Fibroblast of peridontal ligament (primary cell): ENCODE results near the gene GATA6.
"Not testable (repeated sequence)": the region's sequence is repeated elsewhere in the genome, so short reads cannot be mapped to it uniquely, and the experiment has no call there.

Experiments
- DNase-seq: peaks from one replicate; pipeline ENCODE4 v3.0.0-alpha.2; 2010; ENCODE audit errors: extremely low read depth

The GATA6 gene

DNA sequence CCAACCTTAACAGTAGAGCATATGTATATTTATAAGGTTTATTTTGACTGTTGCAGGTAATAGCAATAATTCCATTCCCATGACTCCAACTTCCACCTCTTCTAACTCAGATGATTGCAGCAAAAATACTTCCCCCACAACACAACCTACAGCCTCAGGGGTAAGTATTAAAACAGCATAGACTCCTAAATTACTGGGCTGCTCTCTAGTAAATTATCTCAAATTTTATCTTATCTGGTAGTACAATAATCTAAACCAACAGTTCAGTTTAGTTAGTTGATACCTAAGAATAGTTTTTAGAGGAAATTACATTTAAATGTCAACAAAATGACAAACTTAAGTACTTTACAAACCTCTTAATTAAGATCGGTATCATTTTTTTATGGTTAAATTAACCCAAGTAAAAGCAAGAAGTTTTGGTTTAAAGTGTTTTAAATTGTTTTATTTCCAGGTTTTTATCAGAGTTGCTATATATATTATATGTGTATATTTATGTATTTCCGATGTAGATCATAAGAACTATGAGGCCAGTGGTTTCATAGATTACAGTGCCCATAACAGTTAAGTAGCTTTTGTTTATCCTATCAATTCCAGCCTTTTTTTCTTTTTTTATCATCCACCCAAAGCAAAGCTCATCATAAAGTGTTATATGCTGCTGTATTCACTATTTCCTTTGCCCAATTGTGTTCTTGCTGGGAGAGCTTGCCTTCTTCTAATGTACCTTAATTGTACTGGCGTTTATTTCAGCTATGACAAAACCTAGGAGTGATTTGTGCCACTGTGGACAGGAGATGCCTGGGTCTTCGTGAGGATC lies 13.7 kb downstream of the GATA6 start:
- DNase-seq, result no peak

GRCh38 chr18:22183698-22184170 lies 14.3 kb downstream of the GATA6 start:
- DNase-seq, result no peak

GRCh38 chr18:22184573-22184972 lies 15.2 kb downstream of the GATA6 start:
- DNase-seq, result not testable (repeated sequence)

DNA sequence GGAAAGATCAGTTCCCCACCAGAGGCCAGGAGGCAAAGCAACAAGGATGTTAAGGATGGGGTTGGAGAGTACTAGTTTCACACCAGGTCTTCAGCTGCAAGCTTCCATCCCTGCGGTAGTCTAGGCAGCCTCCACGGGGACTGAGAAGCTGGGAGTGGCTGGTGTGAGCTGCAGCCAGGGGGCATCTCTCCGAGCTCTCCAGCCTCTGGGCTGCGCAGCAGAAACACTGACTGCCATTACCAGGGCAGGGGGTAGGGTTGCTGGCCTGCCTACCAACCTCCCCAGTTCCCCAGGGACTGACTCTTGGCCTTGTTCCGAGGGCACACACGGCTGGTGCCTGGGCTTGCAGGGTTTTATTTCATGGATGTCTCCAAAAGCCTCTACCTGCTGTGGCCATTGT lies 15.9 kb downstream of the GATA6 start:
- no peak for DNase-seq

- no peak for DNase-seq
Measured at GRCh38 chr18:22185771-22186386, 16.5 kb downstream of the GATA6 start.

DNA sequence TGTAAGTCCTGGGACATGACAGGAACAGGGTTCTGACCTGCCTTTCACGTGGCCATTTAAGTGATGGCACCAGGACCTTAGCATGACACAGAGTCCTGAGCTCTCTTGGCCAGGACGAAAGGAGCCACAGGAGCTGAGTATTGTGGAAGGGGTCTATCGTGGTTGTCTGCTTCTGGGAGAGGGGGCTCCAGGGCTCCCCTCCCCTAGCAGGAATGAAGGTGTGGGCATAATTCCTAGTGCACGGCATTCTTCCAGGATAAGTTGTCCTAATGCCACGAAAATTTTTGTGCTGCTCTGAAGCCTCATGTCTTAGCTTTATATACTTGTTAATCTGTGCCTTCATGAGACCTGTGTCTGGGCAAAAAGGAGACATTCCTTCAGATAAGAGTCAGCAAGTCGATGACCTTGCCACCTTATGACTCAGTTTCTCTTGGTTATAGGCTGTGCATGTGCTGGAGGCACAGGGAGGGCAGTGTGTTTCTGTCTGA lies 17.1 kb downstream of the GATA6 start:
- no peak for DNase-seq

GRCh38 chr18:22188559-22189267 lies 19.3 kb downstream of the GATA6 start:
- DNase-seq, result no peak

GRCh38 chr18:22189449-22190166 lies 20.2 kb downstream of the GATA6 start:
- DNase-seq, result no peak

- no peak for DNase-seq
Measured at GRCh38 chr18:22191346-22191695, 21.9 kb downstream of the GATA6 start.

DNA sequence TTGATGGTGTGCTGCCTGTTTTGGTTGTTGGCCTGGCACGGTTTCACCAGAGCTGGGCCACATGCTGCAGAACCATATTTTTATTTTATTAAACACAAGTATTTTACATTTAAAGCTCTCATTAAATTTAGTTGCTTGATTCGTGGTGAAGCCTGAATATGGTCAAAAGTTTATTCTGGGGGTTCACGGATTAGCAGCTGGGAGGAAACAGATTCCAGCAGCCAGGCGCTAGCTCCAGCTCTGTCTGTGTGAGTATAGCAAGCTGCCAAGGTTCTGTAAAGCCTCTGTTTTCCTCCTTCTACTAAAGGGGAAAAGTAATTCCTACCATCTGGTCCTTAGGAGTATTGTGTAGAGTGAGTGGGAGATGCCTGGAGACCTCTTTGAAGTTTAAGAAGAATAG lies 22.5 kb downstream of the GATA6 start:
- DNase-seq, result no peak

DNA sequence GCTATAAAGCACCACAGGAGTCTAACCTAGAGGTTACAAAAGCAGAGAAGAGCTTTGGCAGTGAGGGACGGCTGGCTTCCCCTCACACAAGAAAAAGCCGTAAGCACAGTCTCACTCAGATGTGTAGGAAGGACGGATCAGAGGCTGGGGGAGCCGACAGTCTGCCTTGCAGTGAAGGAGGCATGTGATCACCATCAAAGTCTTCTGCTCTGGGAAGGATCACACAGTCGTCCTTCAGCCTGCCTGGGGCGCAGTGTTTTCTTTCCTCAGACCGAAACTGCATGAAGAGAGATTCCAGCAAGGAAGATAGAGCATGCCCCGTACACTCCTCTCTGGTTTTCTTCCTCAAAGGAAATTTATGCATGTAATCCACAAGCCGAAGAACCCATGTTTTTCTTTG lies 24.1 kb downstream of the GATA6 start:
- no peak for DNase-seq

- DNase-seq, result no peak
Measured at GRCh38 chr18:22194151-22194598, 24.8 kb downstream of the GATA6 start.

DNA sequence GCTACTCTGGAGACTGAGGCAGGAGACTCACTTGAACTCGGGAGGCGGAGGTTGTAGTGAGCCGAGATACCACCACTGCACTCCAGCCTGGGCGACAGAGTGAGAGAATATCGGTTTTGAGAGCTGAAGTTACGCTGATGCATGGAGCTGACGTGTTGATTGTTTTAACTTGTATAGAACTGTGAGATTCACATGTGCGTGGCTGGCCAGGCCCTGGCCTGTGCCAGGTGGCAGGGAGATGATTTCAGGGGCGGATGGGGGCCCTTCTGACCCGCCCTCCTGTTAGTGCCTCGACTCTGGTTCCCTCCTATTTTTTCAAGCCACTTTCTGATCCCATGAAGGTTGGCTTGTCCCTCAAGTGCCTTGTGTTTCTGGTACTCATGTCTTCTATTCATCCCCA lies 25.7 kb downstream of the GATA6 start:
- no peak for DNase-seq

GRCh38 chr18:22196943-22197342 lies 27.6 kb downstream of the GATA6 start:
- DNase-seq, result not testable (repeated sequence)

GRCh38 chr18:22197668-22198067 lies 28.3 kb downstream of the GATA6 start:
- DNase-seq, result no peak

DNA sequence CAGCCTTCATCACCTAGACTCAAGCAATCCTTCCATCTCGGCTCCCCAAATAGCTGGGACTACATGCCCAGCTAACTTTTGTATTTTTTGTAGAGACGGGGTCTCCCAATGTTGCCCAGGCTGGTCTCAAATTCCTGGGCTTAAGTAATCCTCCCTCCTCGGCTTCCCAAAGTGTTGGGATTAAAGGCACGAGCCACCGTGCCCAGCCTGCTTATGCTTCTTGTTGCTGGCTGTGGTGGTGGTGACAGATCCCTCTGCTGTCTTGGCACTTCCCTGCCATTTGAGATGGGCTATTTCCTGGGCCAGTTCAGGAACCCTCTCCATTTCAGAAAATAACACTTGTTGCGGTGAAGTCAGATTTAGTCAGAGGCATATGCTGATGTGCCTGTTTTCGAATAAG lies 28.8 kb downstream of the GATA6 start:
- DNase-seq, result no peak

DNA sequence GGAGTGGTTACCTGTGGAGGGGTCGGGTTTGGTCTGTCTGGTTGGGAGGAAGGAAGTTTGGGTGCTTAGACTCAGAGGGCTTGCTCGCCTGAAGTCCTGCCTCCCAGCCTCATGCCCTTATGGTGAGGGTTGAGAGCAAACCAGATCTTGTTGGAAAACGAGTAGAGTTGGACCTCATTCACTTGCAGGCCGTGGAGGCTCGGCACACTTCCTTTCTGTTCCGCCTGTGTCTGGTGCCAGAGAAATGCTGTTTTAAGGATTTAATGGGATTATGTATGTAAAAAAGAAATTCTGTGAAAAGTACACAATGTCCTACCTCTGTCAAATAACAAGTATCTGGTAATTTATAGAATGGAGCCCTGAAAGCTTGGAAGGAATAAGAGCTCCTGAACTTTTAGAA lies 29.6 kb downstream of the GATA6 start:
- DNase-seq, result no peak

DNA sequence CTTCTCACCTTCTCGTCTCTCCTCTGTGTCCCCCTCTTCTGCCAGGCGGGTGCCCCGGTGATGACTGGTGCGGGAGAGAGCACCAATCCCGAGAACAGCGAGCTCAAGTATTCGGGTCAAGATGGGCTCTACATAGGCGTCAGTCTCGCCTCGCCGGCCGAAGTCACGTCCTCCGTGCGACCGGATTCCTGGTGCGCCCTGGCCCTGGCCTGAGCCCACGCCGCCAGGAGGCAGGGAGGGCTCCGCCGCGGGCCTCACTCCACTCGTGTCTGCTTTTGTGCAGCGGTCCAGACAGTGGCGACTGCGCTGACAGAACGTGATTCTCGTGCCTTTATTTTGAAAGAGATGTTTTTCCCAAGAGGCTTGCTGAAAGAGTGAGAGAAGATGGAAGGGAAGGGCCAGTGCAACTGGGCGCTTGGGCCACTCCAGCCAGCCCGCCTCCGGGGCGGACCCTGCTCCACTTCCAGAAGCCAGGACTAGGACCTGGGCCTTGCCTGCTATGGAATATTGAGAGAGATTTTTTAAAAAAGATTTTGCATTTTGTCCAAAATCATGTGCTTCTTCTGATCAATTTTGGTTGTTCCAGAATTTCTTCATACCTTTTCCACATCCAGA lies 31.3 kb downstream of the GATA6 start:
- no peak for DNase-seq

DNA sequence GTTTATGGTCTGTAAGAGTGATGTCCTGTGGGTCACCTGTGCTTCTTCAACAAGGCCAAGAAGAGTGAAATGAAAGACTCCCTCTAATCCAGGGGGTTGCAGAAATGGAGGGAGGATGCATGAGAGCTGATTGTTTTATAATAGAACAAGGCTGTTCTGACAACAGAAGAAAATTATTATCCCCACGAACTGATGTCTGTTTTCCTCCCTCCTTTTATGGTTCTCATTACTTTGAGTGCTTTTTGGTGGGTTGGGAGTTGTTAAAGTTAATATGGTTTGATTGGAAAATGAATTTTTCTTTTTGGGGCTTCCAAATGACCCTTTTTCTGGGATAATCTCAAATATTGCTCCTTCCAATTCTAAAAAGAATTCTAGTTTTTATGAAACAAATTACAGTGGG lies 33.6 kb downstream of the GATA6 start:
- DNase-seq, result no peak

GRCh38 chr18:22203536-22204213 lies 34.3 kb downstream of the GATA6 start:
- no peak for DNase-seq

DNA sequence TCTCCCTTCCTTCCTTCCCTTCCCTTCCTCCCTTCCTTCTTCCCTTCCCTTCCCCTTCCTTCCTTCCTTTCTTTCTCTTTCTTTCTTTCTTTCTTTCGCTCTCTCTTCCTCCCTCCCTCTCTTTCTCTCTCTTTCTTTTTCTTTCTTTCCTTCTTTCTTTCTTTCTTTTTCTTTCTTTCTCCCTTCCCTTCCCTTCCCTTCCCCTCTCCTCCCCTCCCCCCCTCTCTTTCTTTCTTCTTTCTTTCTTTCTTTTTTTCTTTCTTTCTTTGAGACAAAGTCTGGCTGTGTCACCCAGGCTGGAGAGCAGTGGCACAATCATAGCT lies 34.8 kb downstream of the GATA6 start:
- no peak for DNase-seq
